GM13977 (cell line): ENCODE data around the gene PRUNE2.
"Not testable (repeated sequence)": the region's sequence is repeated elsewhere in the genome, so short reads cannot be mapped to it uniquely, and the experiment has no call there.

Experiments used
- DNase-seq: peaks from one replicate; pipeline ENCODE4 v3.0.0; 2012; ENCODE audit warnings: low spot score
- CTCF ChIP-seq: IDR thresholded peaks from 2 replicates; pipeline ENCODE4 v1.5.1; 2012; ENCODE audit warnings: mild to moderate bottlenecking, control low read depth; ENCODE audit not compliant: insufficient read depth; ENCODE audit errors: extremely low read depth, missing control alignments
- in situ Hi-C: fragments of 300-500 bp; cut with MboI; formaldehyde crosslinking; loops from one replicate; pipeline ENCODE4 v1.12.0; 2022; ENCODE audit warnings: low sequenced_read_pairs, low pct_unique_long_range_greater_than_20kb, mixed read lengths, inconsistent platforms; ENCODE audit not compliant: unreplicated experiment

PRUNE2 gene

DNA sequence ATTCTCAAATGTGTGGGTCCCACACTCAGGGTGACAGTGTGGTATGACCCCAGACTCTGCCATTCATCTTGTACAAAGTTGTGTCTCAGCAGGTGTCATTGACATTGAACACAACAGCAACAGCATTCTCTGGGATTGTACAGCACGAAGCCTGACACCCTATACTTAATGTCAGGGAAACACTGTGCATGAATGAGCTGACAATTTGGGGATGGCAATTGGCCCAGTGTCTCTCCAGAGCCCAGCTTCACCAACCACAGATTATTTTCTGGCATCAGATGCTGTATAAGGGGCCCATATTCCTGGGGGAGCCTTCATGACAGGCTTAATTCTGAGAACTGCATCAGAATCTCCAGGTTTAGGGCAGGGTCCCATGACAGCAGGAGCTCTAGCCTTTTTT, 303.7 kb downstream of the PRUNE2 start:
- no peak for TF ChIP-seq CTCF
- in situ Hi-C loops: no loop called here
- DNase-seq: no peak

GRCh38 chr9:76600007-76600615, 305.8 kb downstream of the PRUNE2 start:
- no peak for DNase-seq
- TF ChIP-seq CTCF: no peak

DNA sequence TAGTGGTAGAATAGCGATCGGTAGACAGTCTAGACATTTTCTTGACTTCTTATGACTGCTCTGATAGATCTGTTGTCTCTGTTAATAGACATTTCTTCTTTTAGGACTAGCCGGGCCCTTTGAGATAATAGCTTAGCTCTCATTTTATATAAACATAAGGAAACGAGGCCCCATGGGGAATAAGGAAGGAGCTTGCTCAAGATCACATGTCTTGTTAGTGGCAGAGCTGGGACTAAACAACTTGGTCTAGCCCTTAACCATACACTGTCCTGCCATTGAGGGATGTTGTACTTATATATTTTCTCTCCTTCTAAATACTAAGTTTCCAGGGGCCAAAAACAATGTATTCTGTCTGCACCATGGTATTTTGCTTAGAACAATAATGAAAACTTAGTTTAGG, 306.9 kb downstream of the PRUNE2 start:
- in situ Hi-C loops: no loop called here
- TF ChIP-seq CTCF: no peak
- DNase-seq: no peak

More at GRCh38 chr9:76600007-76600615, 305.8 kb downstream of the PRUNE2 start:
- in situ Hi-C loops: no loop called here

- no peak for DNase-seq
- in situ Hi-C loops: no loop called here
- no peak for TF ChIP-seq CTCF
These were observed 310.3 kb downstream of the PRUNE2 start for GRCh38 chr9:76595645-76596044.

DNA sequence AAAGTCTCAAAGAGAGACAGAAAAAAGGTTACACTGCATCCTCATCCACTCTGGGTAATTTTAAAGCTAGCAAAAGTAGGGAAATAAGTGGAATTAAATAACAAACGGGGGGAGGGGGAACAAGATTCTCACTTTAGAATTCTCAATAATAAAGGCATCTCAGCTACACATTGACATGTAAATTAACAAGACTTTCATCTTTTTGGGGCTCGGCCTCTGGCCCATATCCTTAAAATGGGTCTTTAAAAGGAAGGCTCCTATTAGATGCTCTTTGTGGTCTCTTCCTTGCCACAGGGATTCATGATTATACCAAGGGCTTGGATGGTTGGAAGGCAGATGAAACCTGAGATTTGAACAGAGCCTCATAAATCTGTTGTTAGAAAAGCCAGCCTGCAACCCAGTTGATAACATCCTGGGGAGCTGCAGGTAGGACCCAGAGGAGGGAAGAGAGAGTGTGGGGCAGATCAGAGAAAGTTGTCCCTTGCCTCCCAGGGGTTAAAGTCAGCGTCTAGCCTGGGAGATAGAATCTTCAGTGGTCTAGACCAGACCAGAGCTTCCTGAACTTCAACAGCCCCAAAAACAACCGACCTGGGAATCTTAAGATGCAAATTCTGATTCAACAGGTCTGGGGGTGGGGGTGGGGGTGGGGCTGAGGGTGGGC, 311.0 kb downstream of the PRUNE2 start:
- no peak for TF ChIP-seq CTCF
- no peak for DNase-seq
- in situ Hi-C loops: no loop called here

DNA sequence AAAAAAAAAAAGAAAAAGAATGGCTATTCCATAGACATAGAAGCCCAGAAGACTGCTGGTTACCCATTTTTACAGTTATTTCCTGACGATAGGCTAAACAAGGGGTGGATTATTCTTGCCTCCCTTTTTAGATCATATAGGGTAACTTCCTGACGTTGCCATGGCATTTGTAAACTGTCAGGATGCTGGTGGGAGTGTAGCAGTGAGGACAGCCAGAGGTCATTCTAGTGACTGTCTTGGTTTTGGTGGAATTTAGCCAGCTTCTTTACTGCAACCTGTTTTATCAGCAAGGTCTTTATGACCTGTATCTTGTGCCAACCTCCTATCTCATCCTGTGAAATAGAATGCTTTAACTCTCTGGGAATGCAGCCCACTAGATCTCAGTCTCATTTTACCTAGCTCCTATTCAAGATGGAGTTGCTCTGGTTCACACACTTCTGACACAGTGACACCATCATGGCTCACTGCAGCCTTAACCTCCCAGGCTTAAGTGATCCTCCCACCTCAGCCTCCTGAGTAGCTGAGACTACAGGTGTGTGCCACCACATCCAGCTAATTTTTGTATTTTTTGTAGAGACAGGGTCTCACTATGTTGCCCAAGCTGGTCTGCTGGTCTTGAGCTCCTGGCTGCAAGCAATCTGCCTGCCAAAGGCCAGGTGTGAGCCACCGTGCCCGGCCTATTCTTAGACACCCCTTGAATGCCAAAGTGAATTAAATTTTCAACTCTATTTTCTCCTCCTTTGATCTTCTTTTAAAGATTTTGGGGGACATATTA, 311.8 kb downstream of the PRUNE2 start:
- in situ Hi-C loops, DNase-seq: not testable (repeated sequence)

GRCh38 chr9:76592974-76593347, 313.0 kb downstream of the PRUNE2 start:
- in situ Hi-C loops: no loop called here
- DNase-seq: no peak
- no peak for TF ChIP-seq CTCF
